ENCODE data around the gene DUOX2.

The DUOX2 gene

GRCh38 chr15:45094358-45094730, 19.6 kb downstream of the DUOX2 start:
- no peak for TF ChIP-seq CTCF (IDR thresholded peaks at IDR 0.05; ENCODE audit: control insufficient read depth, insufficient read depth, low read depth, low read length, missing control alignments)
- no peak for DNase-seq (ENCODE audit: low read depth)
- H3K4me3 ChIP-seq (ENCODE audit: control insufficient read depth, low read depth, low read length): no peak overlapping the region

- no peak overlapping the region for H3K4me3 ChIP-seq (ENCODE audit: control insufficient read depth, low read depth, low read length)
- no peak for DNase-seq (ENCODE audit: low read depth)
- TF ChIP-seq CTCF (IDR thresholded peaks at IDR 0.05; ENCODE audit: control insufficient read depth, insufficient read depth, low read depth, low read length, missing control alignments): no peak
These were observed 20.2 kb downstream of the DUOX2 start for GRCh38 chr15:45093622-45094357.

GRCh38 chr15:45093013-45093412, 21.0 kb downstream of the DUOX2 start:
- no peak overlapping the region for H3K4me3 ChIP-seq (ENCODE audit: control insufficient read depth, low read depth, low read length)
- no peak for TF ChIP-seq CTCF (IDR thresholded peaks at IDR 0.05; ENCODE audit: control insufficient read depth, insufficient read depth, low read depth, low read length, missing control alignments)
- no peak for DNase-seq (ENCODE audit: low read depth)

- no peak for DNase-seq (ENCODE audit: low read depth)
- H3K4me3 ChIP-seq (ENCODE audit: control insufficient read depth, low read depth, low read length): no peak overlapping the region
- TF ChIP-seq CTCF (IDR thresholded peaks at IDR 0.05; ENCODE audit: control insufficient read depth, insufficient read depth, low read depth, low read length, missing control alignments): no peak
These were observed 22.4 kb downstream of the DUOX2 start for GRCh38 chr15:45091576-45091975.

GRCh38 chr15:45091161-45091560, 22.8 kb downstream of the DUOX2 start:
- H3K4me3 ChIP-seq (ENCODE audit: control insufficient read depth, low read depth, low read length): no peak overlapping the region
- DNase-seq (ENCODE audit: low read depth): peak; percentile 17
- no peak for TF ChIP-seq CTCF (IDR thresholded peaks at IDR 0.05; ENCODE audit: control insufficient read depth, insufficient read depth, low read depth, low read length, missing control alignments)

GRCh38 chr15:45089712-45090373, 24.1 kb downstream of the DUOX2 start:
- DNase-seq (ENCODE audit: low read depth): no peak
- no peak overlapping the region for H3K4me3 ChIP-seq (ENCODE audit: control insufficient read depth, low read depth, low read length)
- TF ChIP-seq CTCF (IDR thresholded peaks at IDR 0.05; ENCODE audit: control insufficient read depth, insufficient read depth, low read depth, low read length, missing control alignments): no peak

Measured in AG09309 (cell line).